PFSK-1 (cell line): ENCODE data around the gene ZNF485.

Experiments used
- FOXP2 ChIP-seq: optimal IDR thresholded peaks from 2 replicates; pipeline ENCODE3; 2011; ENCODE audit warnings: borderline replicate concordance, control low read depth, inconsistent platforms; ENCODE audit not compliant: insufficient read depth; ENCODE audit errors: extremely low read length, extremely low read depth
- POLR2AphosphoS5 ChIP-seq: IDR thresholded peaks from 2 replicates; pipeline ENCODE4 v1.6.1; 2012; ENCODE audit warnings: low read depth, mild to moderate bottlenecking, control low read depth, low read length, moderate library complexity
- SIN3A ChIP-seq: IDR thresholded peaks from 2 replicates; pipeline ENCODE4 v1.6.1; 2012; ENCODE audit warnings: mild to moderate bottlenecking, low read length, moderate library complexity, borderline replicate concordance; ENCODE audit not compliant: insufficient read depth
- TAF1 ChIP-seq: IDR thresholded peaks from 2 replicates; pipeline ENCODE4 v1.6.1; 2012; ENCODE audit warnings: low read length, control low read depth, borderline replicate concordance; ENCODE audit not compliant: insufficient read depth
- TF ChIP-seq, protein P1 (sequence below), 2 experiments: IDR thresholded peaks; 2 replicates each; pipeline versions ENCODE4 v1.6.1 to v1.8.0; 2011 to 2012; ENCODE audit warnings: low read depth in 2 of 2, low read length in 2 of 2, control low read depth in 1 of 2, inconsistent platforms in 1 of 2, mild to moderate bottlenecking in 1 of 2, moderate library complexity in 1 of 2; ENCODE audit not compliant: insufficient read depth in 1 of 2

DNA sequence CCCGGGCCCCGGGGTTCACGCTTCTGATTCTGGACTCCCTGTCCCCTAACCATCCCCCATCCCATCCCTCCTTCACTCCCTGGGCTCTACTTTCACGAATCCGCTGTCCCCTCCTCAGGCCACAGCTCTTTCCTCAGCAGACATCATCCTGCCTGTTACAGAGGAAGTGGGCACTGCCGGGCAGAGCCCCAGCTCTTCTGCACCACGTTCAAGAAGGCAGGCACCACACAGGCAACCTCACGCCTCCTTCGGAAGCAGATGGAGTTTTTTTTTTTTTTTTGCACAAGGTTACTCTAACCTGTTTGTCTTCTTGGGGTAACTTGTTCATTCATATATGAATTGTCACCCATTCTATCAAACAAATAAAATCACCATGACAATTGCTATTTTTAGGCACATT, 60.3 kb downstream of the ZNF485 start:
- TF ChIP-seq FOXP2 (no peak), POLR2AphosphoS5 (no peak), SIN3A (no peak), TAF1 (no peak)
- TF ChIP-seq, protein P1, sequence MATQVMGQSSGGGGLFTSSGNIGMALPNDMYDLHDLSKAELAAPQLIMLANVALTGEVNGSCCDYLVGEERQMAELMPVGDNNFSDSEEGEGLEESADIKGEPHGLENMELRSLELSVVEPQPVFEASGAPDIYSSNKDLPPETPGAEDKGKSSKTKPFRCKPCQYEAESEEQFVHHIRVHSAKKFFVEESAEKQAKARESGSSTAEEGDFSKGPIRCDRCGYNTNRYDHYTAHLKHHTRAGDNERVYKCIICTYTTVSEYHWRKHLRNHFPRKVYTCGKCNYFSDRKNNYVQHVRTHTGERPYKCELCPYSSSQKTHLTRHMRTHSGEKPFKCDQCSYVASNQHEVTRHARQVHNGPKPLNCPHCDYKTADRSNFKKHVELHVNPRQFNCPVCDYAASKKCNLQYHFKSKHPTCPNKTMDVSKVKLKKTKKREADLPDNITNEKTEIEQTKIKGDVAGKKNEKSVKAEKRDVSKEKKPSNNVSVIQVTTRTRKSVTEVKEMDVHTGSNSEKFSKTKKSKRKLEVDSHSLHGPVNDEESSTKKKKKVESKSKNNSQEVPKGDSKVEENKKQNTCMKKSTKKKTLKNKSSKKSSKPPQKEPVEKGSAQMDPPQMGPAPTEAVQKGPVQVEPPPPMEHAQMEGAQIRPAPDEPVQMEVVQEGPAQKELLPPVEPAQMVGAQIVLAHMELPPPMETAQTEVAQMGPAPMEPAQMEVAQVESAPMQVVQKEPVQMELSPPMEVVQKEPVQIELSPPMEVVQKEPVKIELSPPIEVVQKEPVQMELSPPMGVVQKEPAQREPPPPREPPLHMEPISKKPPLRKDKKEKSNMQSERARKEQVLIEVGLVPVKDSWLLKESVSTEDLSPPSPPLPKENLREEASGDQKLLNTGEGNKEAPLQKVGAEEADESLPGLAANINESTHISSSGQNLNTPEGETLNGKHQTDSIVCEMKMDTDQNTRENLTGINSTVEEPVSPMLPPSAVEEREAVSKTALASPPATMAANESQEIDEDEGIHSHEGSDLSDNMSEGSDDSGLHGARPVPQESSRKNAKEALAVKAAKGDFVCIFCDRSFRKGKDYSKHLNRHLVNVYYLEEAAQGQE (IDR thresholded peaks at IDR 0.05; ENCODE audit: insufficient read depth in 1 of 2, low read depth in 2 of 2, low read length in 2 of 2) = no peak
